OCI-LY3 (cell line): ENCODE results near the gene RHBDL1.
A peak's percentile ranks its signal among the peaks of the same experiment; 100 is the strongest.

Experiments
- H2AFZ ChIP-seq: fragments of 200-600, 300-600 bp; shearing (Covaris generic); 2 replicates; pipeline ENCODE4 v1.6.0; 2014; ENCODE audit warnings: antibody characterized with exemption, low read depth, low read length
- H3K27ac ChIP-seq: fragments of 200-600, 300-600 bp; sonication (generic); 2 replicates; pipeline ENCODE4 v1.5.1; 2014; ENCODE audit warnings: mild to moderate bottlenecking, low read length, moderate library complexity, mixed read lengths
- H3K27me3 ChIP-seq: fragments of 200-600, 300-600 bp; sonication (generic); 2 replicates; pipeline ENCODE4 v1.6.1; 2014; ENCODE audit warnings: low read depth, low read length, mixed read lengths
- H3K36me3 ChIP-seq: fragments of 200-600, 300-600 bp; sonication (generic); replicated peaks from 2 replicates; pipeline ENCODE3; 2014; ENCODE audit warnings: low read depth, low read length, mixed read lengths
- H3K4me1 ChIP-seq: fragments of 300-600, 200-600 bp; sonication (generic); 2 replicates; pipeline ENCODE4 v1.6.1; 2014; ENCODE audit warnings: low read length, mixed read lengths
- H3K4me2 ChIP-seq: fragments of 200-600, 300-600 bp; sonication (generic); 2 replicates; pipeline ENCODE4 v1.6.1; 2014; ENCODE audit warnings: low read length, mixed read lengths
- H3K4me3 ChIP-seq: fragments of 300-600, 200-600 bp; sonication (generic); 2 replicates; pipeline ENCODE4 v1.5.1; 2014; ENCODE audit warnings: antibody characterized with exemption, mild to moderate bottlenecking, low read length, moderate library complexity
- H3K79me2 ChIP-seq: fragments of 300-600, 200-600 bp; shearing (Covaris generic); 2 replicates; pipeline ENCODE4 v1.6.1; 2014; ENCODE audit warnings: mild to moderate bottlenecking, low read length, mixed read lengths
- H3K9ac ChIP-seq: fragments of 300-600, 200-600 bp; shearing (Covaris generic); 2 replicates; pipeline ENCODE4 v1.6.0; 2014; ENCODE audit warnings: mild to moderate bottlenecking, low read length, moderate library complexity
- H3K9me3 ChIP-seq: fragments of 200-600, 300-600 bp; shearing (Covaris generic); 2 replicates; pipeline ENCODE4 v1.6.1; 2014; ENCODE audit warnings: low read length, mixed read lengths; ENCODE audit not compliant: insufficient read depth
- H4K20me1 ChIP-seq: fragments of 200-600, 300-600 bp; sonication (generic); 2 replicates; pipeline ENCODE4 v1.6.1; 2016; ENCODE audit warnings: low read length, mixed read lengths; ENCODE audit not compliant: insufficient read depth
- EZH2phosphoT487 ChIP-seq: fragments of 200-600 bp; shearing (Covaris generic); IDR thresholded peaks from 2 replicates; pipeline ENCODE4 v1.6.1; 2018; ENCODE audit warnings: antibody characterized with exemption, mixed run types, low read depth
- TF ChIP-seq, protein P1 (sequence below): fragments of 200-600, 300-600 bp; sonication (generic); IDR thresholded peaks from 2 replicates; pipeline ENCODE4 v1.5.1; 2014; ENCODE audit warnings: antibody characterized with exemption, low read length, low read depth

The RHBDL1 gene

DNA sequence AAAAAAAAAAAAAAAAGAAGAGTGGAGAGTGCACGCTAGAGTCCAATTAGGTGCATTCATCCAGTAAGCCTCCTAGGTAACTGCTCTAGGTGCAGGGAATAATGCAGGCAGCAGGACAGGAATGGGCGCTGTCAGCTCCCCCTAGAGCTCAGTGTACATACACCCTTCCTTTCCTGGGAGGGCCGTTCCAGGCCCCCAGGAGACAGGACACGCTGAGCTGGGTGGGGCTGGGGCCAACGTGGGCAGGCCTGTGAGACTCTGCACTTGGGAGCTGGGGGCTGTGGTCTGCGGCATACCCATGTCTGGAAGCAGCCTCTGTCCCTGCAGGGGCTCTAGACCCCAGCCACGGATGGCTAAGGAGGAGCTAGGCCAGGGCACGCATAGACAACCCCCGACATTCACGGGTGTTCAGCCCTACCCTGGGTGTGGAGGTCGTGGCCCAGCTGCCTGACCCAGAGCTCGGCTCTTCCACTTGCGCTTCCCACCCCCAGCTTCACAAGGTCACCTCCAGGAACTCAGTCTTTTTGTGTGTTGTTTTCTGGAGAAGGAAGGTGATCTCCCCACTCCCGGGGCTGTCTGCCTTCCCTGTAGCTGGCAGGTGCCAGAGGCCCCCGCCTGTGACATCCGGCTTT is 44.5 kb downstream of the RHBDL1 start:
- peak overlapping the region; percentile 92 for H3K4me3 ChIP-seq
- H3K27me3 ChIP-seq = no peaks in the 10 kb centered on the region; the same call in 1 of the 2 replicates
- H2AFZ ChIP-seq = no peak overlapping the region
- peak overlapping the region; percentile 95 for H3K9ac ChIP-seq
- TF ChIP-seq, protein P1, sequence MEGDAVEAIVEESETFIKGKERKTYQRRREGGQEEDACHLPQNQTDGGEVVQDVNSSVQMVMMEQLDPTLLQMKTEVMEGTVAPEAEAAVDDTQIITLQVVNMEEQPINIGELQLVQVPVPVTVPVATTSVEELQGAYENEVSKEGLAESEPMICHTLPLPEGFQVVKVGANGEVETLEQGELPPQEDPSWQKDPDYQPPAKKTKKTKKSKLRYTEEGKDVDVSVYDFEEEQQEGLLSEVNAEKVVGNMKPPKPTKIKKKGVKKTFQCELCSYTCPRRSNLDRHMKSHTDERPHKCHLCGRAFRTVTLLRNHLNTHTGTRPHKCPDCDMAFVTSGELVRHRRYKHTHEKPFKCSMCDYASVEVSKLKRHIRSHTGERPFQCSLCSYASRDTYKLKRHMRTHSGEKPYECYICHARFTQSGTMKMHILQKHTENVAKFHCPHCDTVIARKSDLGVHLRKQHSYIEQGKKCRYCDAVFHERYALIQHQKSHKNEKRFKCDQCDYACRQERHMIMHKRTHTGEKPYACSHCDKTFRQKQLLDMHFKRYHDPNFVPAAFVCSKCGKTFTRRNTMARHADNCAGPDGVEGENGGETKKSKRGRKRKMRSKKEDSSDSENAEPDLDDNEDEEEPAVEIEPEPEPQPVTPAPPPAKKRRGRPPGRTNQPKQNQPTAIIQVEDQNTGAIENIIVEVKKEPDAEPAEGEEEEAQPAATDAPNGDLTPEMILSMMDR = no peak
- no peak for TF ChIP-seq EZH2phosphoT487
- H4K20me1 ChIP-seq = peaks cover 4% of the 10 kb centered on the region; the same call in 1 of the 2 replicates
- no peaks in the 10 kb centered on the region for H3K9me3 ChIP-seq
- peak overlapping the region; percentile 76 for H3K27ac ChIP-seq
- H3K4me1 ChIP-seq = peaks cover 17% of the 10 kb centered on the region
- peaks cover 3% of the 10 kb centered on the region for H3K36me3 ChIP-seq
- H3K4me2 ChIP-seq = peak overlapping the region; percentile 98
- H3K79me2 ChIP-seq = peaks cover 5% of the 10 kb centered on the region; the same call in 1 of the 2 replicates

DNA sequence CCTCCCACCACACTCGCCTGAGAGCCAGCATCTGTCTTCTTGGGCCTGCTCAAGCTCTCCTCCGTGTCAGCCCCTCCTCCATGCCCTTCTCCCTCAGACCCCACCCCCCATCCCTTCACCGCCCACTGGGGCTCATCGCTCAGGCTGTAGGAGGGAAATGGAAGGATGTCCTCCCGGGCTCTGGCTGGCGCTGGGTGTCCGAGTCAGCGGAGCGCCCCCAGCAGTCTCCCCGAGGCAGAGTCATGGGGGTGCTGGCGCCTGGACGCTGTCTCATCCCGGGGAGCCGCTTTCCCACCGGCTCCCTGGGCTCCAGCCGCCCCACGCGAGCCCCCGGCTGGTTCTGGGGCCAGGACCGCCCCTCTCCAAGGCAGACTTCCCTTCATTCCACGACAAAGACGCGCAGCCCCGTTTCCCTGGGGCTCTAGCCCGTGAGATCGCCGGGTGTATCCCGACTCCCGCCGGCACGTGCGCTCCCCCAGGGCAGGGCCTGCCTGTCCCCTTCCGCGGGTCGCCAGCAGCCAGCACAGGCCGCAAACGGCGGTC is 45.0 kb downstream of the RHBDL1 start:
- H3K9ac ChIP-seq = peak overlapping the region; percentile 95
- peak overlapping the region; percentile 92 for H3K4me3 ChIP-seq
- H3K79me2 ChIP-seq = peaks cover 5% of the 10 kb centered on the region; the same call in 1 of the 2 replicates
- H2AFZ ChIP-seq = 0 out of 2 replicates have a peak overlapping the region, but pooled peaks have one; percentile 29
- peak overlapping the region; percentile 76 for H3K27ac ChIP-seq
- H3K4me2 ChIP-seq = peak overlapping the region; percentile 98
- no peaks in the 10 kb centered on the region for H3K9me3 ChIP-seq
- H4K20me1 ChIP-seq = peaks cover 4% of the 10 kb centered on the region; the same call in 1 of the 2 replicates
- no peaks in the 10 kb centered on the region; the same call in 1 of the 2 replicates for H3K27me3 ChIP-seq
- peaks cover 3% of the 10 kb centered on the region for H3K36me3 ChIP-seq
- TF ChIP-seq EZH2phosphoT487 = no peak
- TF ChIP-seq, protein P1 = peak; percentile 34
- peaks cover 17% of the 10 kb centered on the region for H3K4me1 ChIP-seq

DNA sequence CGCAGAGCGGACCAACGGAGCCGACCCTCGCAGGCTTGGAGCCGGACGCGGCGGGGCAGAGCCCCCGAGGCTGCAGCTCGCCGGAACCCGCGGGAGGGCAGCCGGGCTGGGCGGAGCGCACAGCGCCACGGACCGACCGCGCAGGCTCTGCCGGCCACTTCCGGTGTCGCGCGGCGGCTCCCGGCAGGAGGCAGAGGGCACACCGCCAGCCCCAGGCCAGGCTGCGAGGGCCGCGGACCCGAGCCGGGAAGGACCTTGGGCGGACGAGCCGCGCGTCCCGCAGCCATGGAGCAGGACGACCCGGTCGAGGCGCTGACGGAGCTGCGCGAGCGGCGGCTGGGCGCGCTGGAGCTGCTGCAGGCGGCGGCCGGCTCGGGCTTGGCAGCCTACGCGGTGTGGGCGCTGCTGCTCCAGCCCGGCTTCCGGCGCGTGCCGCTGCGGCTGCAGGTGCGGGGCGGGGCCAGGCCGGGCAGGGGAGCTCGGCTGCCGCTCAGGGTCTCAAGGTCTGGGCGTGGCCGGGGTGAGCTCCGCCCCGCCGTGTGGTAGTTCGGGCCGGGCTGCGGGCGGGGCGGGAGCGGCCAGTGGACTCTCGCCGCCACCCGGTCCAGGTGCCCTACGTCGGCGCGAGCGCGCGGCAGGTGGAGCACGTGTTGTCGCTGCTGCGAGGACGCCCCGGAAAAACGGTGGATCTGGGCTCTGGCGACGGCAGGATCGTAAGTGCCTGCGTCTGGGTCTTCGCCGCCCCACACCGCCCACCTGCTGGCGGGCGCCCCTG is 45.7 kb downstream of the RHBDL1 start, which contains the start of gene ANTKMT:
TSS of gene ANTKMT (plus strand) at position 157 of the 775 bp plus-strand sequence. CDS start at position 286, 129 bp downstream.
- Histone ChIP-seq H2AFZ (0 out of 2 replicates have a peak within 1 kb of the TSS, but pooled peaks have one; percentile 29), H3K4me3 (peak within 1 kb of the TSS; percentile 92), H3K27ac (peak within 1 kb of the TSS; percentile 76), H3K36me3 (peaks cover 3% of the 10 kb centered on the region), H4K20me1 (peaks cover 4% of the 10 kb centered on the region; the same call in 1 of the 2 replicates), H3K4me1 (peaks cover 19% of the 10 kb centered on the region), H3K27me3 (no peaks in the 10 kb centered on the region; the same call in 1 of the 2 replicates), H3K79me2 (peaks cover 5% of the 10 kb centered on the region; the same call in 1 of the 2 replicates), H3K4me2 (peak within 1 kb of the TSS; percentile 98), H3K9me3 (no peaks in the 10 kb centered on the region), H3K9ac (peak within 1 kb of the TSS; percentile 95)
- TF ChIP-seq EZH2phosphoT487 = no peak
- TF ChIP-seq, protein P1 = no peak
